WTC11 (cell line): ENCODE data around the gene ZDHHC21. TPM values are rescaled to one million over a fixed set of nuclear protein-coding genes. Genes with fewer than 3 reads are reported as not detected.

Experiments
- ATAC-seq: fragments of 200-7000 bp; cut with Tn5 transposase; 2 replicates; pipeline ENCODE4 v1.10.0; 2021; ENCODE audit warnings: mild to moderate bottlenecking, moderate library complexity
- CTCF ChIA-PET: fragments of 300-600 bp; sonication (Branson Sonifier 250); formaldehyde crosslinking; loops from one replicate; lab custom pipeline; 2021; ENCODE audit warnings: antibody characterized with exemption; lab: Charles Lee
- POLR2A ChIA-PET: fragments of 350-600 bp; sonication (Branson Sonifier 250); formaldehyde crosslinking; loops from one replicate; lab custom pipeline; 2021; ENCODE audit warnings: antibody characterized with exemption; lab: Charles Lee
- DNase-seq: peaks from one replicate; pipeline ENCODE4 v3.0.0; 2021; ENCODE audit warnings: low spot score
- H3K27ac Mint-ChIP-seq: 2 replicates; pipeline ENCODE4 v1.8.0; 2021; ENCODE audit warnings: mixed read lengths
- H3K27me3 Mint-ChIP-seq: 2 replicates; pipeline ENCODE4 v1.8.0; 2021; ENCODE audit warnings: low read depth, mild to moderate bottlenecking, moderate library complexity, mixed read lengths
- H3K36me3 Mint-ChIP-seq: 2 replicates; pipeline ENCODE4 v1.8.0; 2021; ENCODE audit warnings: mixed read lengths
- H3K4me1 Mint-ChIP-seq: 2 replicates; pipeline ENCODE4 v1.8.0; 2022; ENCODE audit warnings: mixed read lengths
- H3K4me3 Mint-ChIP-seq: 2 replicates; pipeline ENCODE4 v1.8.0; 2021; ENCODE audit warnings: mild to moderate bottlenecking, moderate library complexity, mixed read lengths
- H3K9me3 Mint-ChIP-seq: 2 replicates; pipeline ENCODE4 v1.8.0; 2021; ENCODE audit warnings: mixed read lengths
- CREB1 ChIP-seq: sonication (generic); formaldehyde crosslinking; IDR thresholded peaks from 2 replicates; pipeline ENCODE4 v1.8.0; 2023; ENCODE audit warnings: mild to moderate bottlenecking, missing genetic modification reagents
- CREM ChIP-seq: sonication (generic); formaldehyde crosslinking; IDR thresholded peaks from 2 replicates; pipeline ENCODE4 v1.8.1; 2022; ENCODE audit warnings: mild to moderate bottlenecking, missing genetic modification reagents, moderate library complexity
- E2F1 ChIP-seq: sonication (generic); formaldehyde crosslinking; IDR thresholded peaks from 2 replicates; pipeline ENCODE4 v1.8.0; 2022; ENCODE audit warnings: mild to moderate bottlenecking, missing genetic modification reagents
- ELF4 ChIP-seq: sonication (generic); formaldehyde crosslinking; IDR thresholded peaks from 2 replicates; pipeline ENCODE4 v1.8.1; 2022; ENCODE audit warnings: low read depth, mild to moderate bottlenecking, moderate library complexity, missing genetic modification reagents
- FOXP4 ChIP-seq: sonication (generic); formaldehyde crosslinking; IDR thresholded peaks from 2 replicates; pipeline ENCODE4 v1.8.0; 2022; ENCODE audit warnings: mild to moderate bottlenecking, missing genetic modification reagents
- HMGXB4 ChIP-seq: sonication (generic); formaldehyde crosslinking; IDR thresholded peaks from 2 replicates; pipeline ENCODE4 v1.8.1; 2023; ENCODE audit warnings: mild to moderate bottlenecking, moderate library complexity, missing genetic modification reagents
- MAX ChIP-seq: sonication (generic); formaldehyde crosslinking; IDR thresholded peaks from 2 replicates; pipeline ENCODE4 v1.8.0; 2022; ENCODE audit warnings: mild to moderate bottlenecking, missing genetic modification reagents
- MXD4 ChIP-seq: fragments of 250-450 bp; sonication (Bioruptor Pico); IDR thresholded peaks from 2 replicates; pipeline ENCODE4 v1.8.0; 2021; ENCODE audit warnings: mild to moderate bottlenecking, moderate library complexity, borderline replicate concordance
- NFATC4 ChIP-seq: fragments of 250-450 bp; sonication (Bioruptor Pico); IDR thresholded peaks from 2 replicates; pipeline ENCODE4 v1.9.0; 2021; ENCODE audit warnings: mild to moderate bottlenecking
- NR3C1 ChIP-seq: sonication (generic); formaldehyde crosslinking; conservative IDR thresholded peaks from 2 replicates; pipeline ENCODE4 v1.8.1; 2023; ENCODE audit warnings: low read depth, mild to moderate bottlenecking, missing genetic modification reagents
- PRDM15 ChIP-seq: sonication (generic); formaldehyde crosslinking; IDR thresholded peaks from 2 replicates; pipeline ENCODE4 v1.8.0; 2022; ENCODE audit warnings: missing genetic modification reagents
- PRRX2 ChIP-seq: fragments of 250-450 bp; sonication (Bioruptor Pico); IDR thresholded peaks from 2 replicates; pipeline ENCODE4 v1.8.0; 2021; ENCODE audit warnings: mild to moderate bottlenecking
- SMAD3 ChIP-seq: sonication (generic); formaldehyde crosslinking; IDR thresholded peaks from 2 replicates; pipeline ENCODE4 v1.8.0; 2022; ENCODE audit warnings: missing genetic modification reagents, mild to moderate bottlenecking, borderline replicate concordance
- ZNF281 ChIP-seq: sonication (generic); formaldehyde crosslinking; IDR thresholded peaks from 2 replicates; pipeline ENCODE4 v1.8.0; 2023; ENCODE audit warnings: mild to moderate bottlenecking, missing genetic modification reagents
- ZNF396 ChIP-seq: fragments of 250-450 bp; sonication (Bioruptor Pico); IDR thresholded peaks from 2 replicates; pipeline ENCODE4 v1.8.0; 2021; ENCODE audit warnings: mild to moderate bottlenecking, moderate library complexity, borderline replicate concordance
- ZNF423 ChIP-seq: fragments of 250-450 bp; sonication (Bioruptor Pico); IDR thresholded peaks from 2 replicates; pipeline ENCODE4 v2.1.2; 2022; ENCODE audit warnings: mild to moderate bottlenecking, moderate library complexity
- ZNF425 ChIP-seq: fragments of 250-450 bp; sonication (Bioruptor Pico); conservative IDR thresholded peaks from 2 replicates; pipeline ENCODE4 v1.9.0; 2021; ENCODE audit warnings: mild to moderate bottlenecking
- total RNA-seq: library from RNA; stranded (reverse); gene quantifications from 3 replicates; pipeline ENCODE4 v1.2.3, GENCODE V29; 2021

Gene ZDHHC21
- total RNA-seq, 1 experiment from 2014 or later, result 6.7 TPM

GRCh38 chr9:14640294-14640693, 52.9 kb downstream of the ZDHHC21 start:
- no peak for TF ChIP-seq MAX
- no peak for TF ChIP-seq HMGXB4 (CRISPR knock-in tag)
- no peak for TF ChIP-seq PRDM15 (CRISPR knock-in tag)
- ChIA-PET CTCF (no interaction called here), POLR2A (no interaction called here)
- H3K9me3 Mint-ChIP-seq, result no peaks in the 10 kb centered on the region
- ATAC-seq (no peak), DNase-seq (no peak)
- no peak overlapping the region for H3K27ac Mint-ChIP-seq
- H3K27me3 Mint-ChIP-seq, result no peaks in the 10 kb centered on the region
- H3K36me3 Mint-ChIP-seq, result no peaks in the 10 kb centered on the region
- no peak overlapping the region for H3K4me3 Mint-ChIP-seq
- peaks cover 12% of the 10 kb centered on the region for H3K4me1 Mint-ChIP-seq

- CTCF ChIA-PET, result interaction anchor here (0.6 to 1.4 kb wide), 6 partner anchors 17 to 204 kb away, joined by 3 to 12 read pairs (median 4); partner anchors contain the start of gene ZDHHC21
- POLR2A ChIA-PET, result no interaction called here
- H3K4me1 Mint-ChIP-seq, result peaks cover 15% of the 10 kb centered on the region
- ATAC-seq, result no peak
- no peak for TF ChIP-seq NFATC4 (CRISPR knock-in tag)
- TF ChIP-seq ZNF281 (CRISPR knock-in tag), result no peak
- TF ChIP-seq NR3C1 (CRISPR knock-in tag), result no peak
- no peak for TF ChIP-seq ZNF423 (CRISPR knock-in tag)
- no peak for TF ChIP-seq FOXP4 (CRISPR knock-in tag)
- no peak for TF ChIP-seq ELF4
- TF ChIP-seq, all 79 proteins: peak for 0
- Mint-ChIP-seq H3K36me3 (peaks cover 17% of the 10 kb centered on the region), H3K9me3 (peaks cover 16% of the 10 kb centered on the region), H3K4me3 (no peak overlapping the region), H3K27me3 (no peaks in the 10 kb centered on the region), H3K27ac (no peak overlapping the region)
- no peak for DNase-seq
Observed at GRCh38 chr9:14633906-14634565, 59.2 kb downstream of the ZDHHC21 start.

GRCh38 chr9:14633148-14633547, 60.1 kb downstream of the ZDHHC21 start:
- Mint-ChIP-seq H3K4me1 (peaks cover 16% of the 10 kb centered on the region), H3K27me3 (no peaks in the 10 kb centered on the region), H3K4me3 (no peak overlapping the region), H3K27ac (no peak overlapping the region), H3K36me3 (peaks cover 17% of the 10 kb centered on the region), H3K9me3 (peaks cover 16% of the 10 kb centered on the region)
- ChIA-PET POLR2A (no interaction called here), CTCF (interaction anchor here (0.6 to 1.5 kb wide), 10 partner anchors 15 to 203 kb away, joined by 3 to 12 read pairs (median 4); partner anchors contain the start of gene ZDHHC21)
- ATAC-seq (peak; percentile 99), DNase-seq (peak; percentile 33)
- TF ChIP-seq ZNF425 (no peak), ZNF396 (no peak), SMAD3 (CRISPR knock-in tag) (no peak), CREB1 (CRISPR knock-in tag) (no peak), E2F1 (CRISPR knock-in tag) (no peak), PRRX2 (no peak), MXD4 (CRISPR knock-in tag) (no peak), CREM (CRISPR knock-in tag) (no peak), ZNF423 (CRISPR knock-in tag) (no peak)
